GM10248 (cell line): ENCODE measurements around the gene CROCC2.

Experiments used
- CTCF ChIA-PET: fragments of 300-600 bp; sonication (Branson Sonifier 250); formaldehyde crosslinking; extraction: SDS; loops from one replicate; lab custom pipeline; 2021; ENCODE audit warnings: antibody characterized with exemption; lab: Yijun Ruan, JAX
- POLR2A ChIA-PET: fragments of 350-650 bp; sonication (Branson Sonifier 250); formaldehyde crosslinking; extraction: SDS; loops from one replicate; lab custom pipeline; 2020; ENCODE audit warnings: antibody characterized with exemption; lab: Yijun Ruan, JAX
- DNase-seq: peaks from one replicate; pipeline ENCODE4 v3.0.0; 2012; ENCODE audit errors: extremely low spot score
- TF ChIP-seq, protein P1 (sequence below): IDR thresholded peaks from 2 replicates; pipeline ENCODE4 v1.5.1; 2012; ENCODE audit warnings: mild to moderate bottlenecking, low read depth; ENCODE audit errors: extremely low read depth, missing control alignments, control extremely low read depth

Gene CROCC2

DNA sequence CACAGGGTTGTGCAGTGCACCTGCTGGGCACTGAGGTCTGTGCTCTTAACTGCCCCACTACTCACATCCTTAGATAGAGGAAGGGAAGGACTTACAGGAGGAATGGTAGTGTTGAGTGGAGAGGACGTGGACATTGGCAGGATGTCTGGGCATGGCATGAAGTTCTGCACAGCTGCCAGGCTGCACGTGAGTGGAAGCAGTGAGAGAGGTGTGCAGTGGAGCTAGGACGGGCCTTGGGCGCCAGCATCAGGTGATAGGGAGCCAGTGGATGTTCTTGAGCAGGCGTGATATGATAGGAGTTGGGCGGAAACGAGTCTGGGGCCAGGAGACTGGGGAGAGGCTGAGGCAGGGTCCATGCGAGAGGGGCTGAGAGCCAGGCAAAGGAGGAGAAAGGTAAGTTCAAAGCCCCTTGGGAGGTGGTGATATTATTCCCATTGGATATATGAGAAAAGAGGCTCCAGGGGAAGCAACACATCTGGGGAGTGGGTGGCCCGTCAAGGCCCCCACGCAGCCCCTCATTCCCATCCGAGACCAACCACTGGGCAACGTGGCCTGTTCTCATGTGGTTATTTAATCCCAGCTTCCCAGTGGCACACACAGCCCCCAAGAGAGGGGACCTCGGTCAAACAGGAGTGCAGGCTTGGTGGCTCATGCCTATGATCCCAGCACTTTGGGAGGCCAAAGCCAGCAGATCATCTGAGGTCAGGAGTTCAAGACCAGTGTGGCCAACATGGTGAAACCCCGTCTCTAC, 46.5 kb downstream of the CROCC2 start:
- TF ChIP-seq, protein P1, sequence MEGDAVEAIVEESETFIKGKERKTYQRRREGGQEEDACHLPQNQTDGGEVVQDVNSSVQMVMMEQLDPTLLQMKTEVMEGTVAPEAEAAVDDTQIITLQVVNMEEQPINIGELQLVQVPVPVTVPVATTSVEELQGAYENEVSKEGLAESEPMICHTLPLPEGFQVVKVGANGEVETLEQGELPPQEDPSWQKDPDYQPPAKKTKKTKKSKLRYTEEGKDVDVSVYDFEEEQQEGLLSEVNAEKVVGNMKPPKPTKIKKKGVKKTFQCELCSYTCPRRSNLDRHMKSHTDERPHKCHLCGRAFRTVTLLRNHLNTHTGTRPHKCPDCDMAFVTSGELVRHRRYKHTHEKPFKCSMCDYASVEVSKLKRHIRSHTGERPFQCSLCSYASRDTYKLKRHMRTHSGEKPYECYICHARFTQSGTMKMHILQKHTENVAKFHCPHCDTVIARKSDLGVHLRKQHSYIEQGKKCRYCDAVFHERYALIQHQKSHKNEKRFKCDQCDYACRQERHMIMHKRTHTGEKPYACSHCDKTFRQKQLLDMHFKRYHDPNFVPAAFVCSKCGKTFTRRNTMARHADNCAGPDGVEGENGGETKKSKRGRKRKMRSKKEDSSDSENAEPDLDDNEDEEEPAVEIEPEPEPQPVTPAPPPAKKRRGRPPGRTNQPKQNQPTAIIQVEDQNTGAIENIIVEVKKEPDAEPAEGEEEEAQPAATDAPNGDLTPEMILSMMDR: no peak
- DNase-seq: no peak
- POLR2A ChIA-PET: no interaction called here
- CTCF ChIA-PET: no interaction called here

DNA sequence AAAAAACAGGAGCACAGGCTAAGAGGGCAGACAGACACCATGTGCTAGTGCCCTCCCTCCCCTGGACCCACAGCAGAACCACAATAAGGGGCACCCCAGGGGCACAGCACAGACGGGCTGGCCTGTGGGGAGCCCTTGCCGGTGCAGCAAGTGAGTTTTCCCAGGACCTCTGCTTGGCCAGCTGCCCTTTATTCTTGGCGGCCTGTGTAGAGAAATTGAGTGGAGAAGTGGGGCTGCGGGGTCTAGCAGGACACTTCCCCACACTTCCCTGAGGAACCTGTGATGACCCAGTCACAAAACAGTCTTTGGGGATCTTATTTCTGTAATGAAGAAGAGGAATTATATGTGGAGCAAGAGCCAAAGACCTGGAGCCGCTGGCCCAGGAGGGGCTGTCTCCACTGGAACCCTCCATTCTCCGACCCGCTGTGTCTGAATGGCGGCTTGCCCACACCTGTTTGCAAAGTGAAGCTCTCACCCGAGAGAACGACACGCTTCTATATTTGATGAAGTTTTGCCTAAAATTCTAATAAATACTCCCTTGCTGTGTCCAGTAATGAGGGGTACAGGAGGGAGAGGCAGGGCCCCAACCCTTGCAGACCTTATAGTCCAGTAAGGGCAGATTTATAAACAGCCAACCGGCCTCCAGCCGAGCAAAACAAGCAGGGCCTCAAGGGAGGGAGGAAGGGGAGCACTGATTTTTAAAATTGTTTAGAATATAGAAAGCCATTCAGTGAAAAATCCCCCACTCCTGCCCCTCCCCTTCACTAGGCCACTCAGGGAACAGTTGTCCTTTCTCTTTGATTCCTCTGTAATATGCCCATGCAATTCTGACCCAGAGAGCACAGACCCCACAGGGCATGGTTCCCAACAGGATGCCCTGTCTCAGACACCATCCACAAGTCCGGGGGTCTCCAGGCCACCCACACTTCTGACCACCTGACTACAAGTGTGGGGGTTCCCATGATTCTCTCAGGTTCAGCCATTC, 47.6 kb downstream of the CROCC2 start:
- CTCF ChIA-PET: no interaction called here
- POLR2A ChIA-PET: no interaction called here
- no peak for DNase-seq
- TF ChIP-seq, protein P1: no peak

- ChIA-PET POLR2A (no interaction called here), CTCF (no interaction called here)
- TF ChIP-seq, protein P1: no peak
- DNase-seq: no peak
These were observed 48.5 kb downstream of the CROCC2 start for GRCh38 chr2:240954436-240955305.

- CTCF ChIA-PET: no interaction called here
- TF ChIP-seq, protein P1: no peak
- no peak for DNase-seq
- POLR2A ChIA-PET: no interaction called here
These were observed 49.4 kb downstream of the CROCC2 start for GRCh38 chr2:240955306-240956170.

- TF ChIP-seq, protein P1: no peak
- ChIA-PET CTCF (no interaction called here), POLR2A (no interaction called here)
- DNase-seq: no peak
These were observed 50.2 kb downstream of the CROCC2 start for GRCh38 chr2:240956171-240956934.
